Calu3 (cell line): ENCODE measurements around the gene ARTN. TPM values are rescaled to one million over a fixed set of nuclear protein-coding genes. Genes with fewer than 3 reads are reported as not detected.
A peak's percentile ranks its signal among the peaks of the same experiment; 100 is the strongest.

ENCODE experiments used
- BruUV-seq: library from RNA; stranded (reverse); fragments of 400-500 nt; replicated peaks from 2 replicates; lab custom pipeline; 2021; lab: Mats Ljungman, UMichigan
- CTCF ChIA-PET: fragments of 300-600 bp; sonication (Branson Sonifier 250); formaldehyde crosslinking; loops from one replicate; lab custom pipeline; 2022; ENCODE audit warnings: antibody characterized with exemption; lab: Charles Lee
- DNase-seq: peaks from one replicate; pipeline ENCODE4 v3.0.0; 2022
- H3K27ac Mint-ChIP-seq: one replicate; pipeline ENCODE4 v1.8.0; 2022; ENCODE audit warnings: mixed read lengths; ENCODE audit not compliant: unreplicated experiment
- H3K27me3 Mint-ChIP-seq: one replicate; pipeline ENCODE4 v1.8.0; 2022; ENCODE audit warnings: mixed read lengths; ENCODE audit not compliant: unreplicated experiment
- H3K36me3 Mint-ChIP-seq: one replicate; pipeline ENCODE4 v1.8.0; 2022; ENCODE audit warnings: mild to moderate bottlenecking, moderate library complexity, mixed read lengths; ENCODE audit not compliant: insufficient read depth, unreplicated experiment
- H3K4me1 Mint-ChIP-seq: one replicate; pipeline ENCODE4 v1.8.0; 2022; ENCODE audit warnings: mild to moderate bottlenecking, low read depth, mixed read lengths; ENCODE audit not compliant: unreplicated experiment
- H3K4me3 Mint-ChIP-seq: one replicate; pipeline ENCODE4 v1.8.0; 2022; ENCODE audit warnings: mild to moderate bottlenecking, low read depth, moderate library complexity, mixed read lengths; ENCODE audit not compliant: unreplicated experiment
- H3K9me3 Mint-ChIP-seq: one replicate; pipeline ENCODE4 v1.8.0; 2022; ENCODE audit warnings: low read depth, mixed read lengths; ENCODE audit not compliant: unreplicated experiment
- CTCF ChIP-seq: fragments of 200-600 bp; IDR thresholded peaks from one replicate; pipeline ENCODE4 v1.8.0; 2022; ENCODE audit warnings: antibody characterized with exemption; ENCODE audit not compliant: unreplicated experiment
- intact Hi-C: fragments of 100-400 bp; cut with micrococcal nuclease; formaldehyde crosslinking; loops from one replicate; pipeline ENCODE4 v1.10.0; 2022; ENCODE audit not compliant: unreplicated experiment
- total RNA-seq: library from RNA; stranded (reverse); gene quantifications from 2 replicates; pipeline ENCODE4 v1.2.3, GENCODE V29; 2022

ARTN gene
- total RNA-seq, 1 experiment from 2014 or later, result 1.4 TPM

- intact Hi-C loops, result no loop called here
- no peak for TF ChIP-seq CTCF
- BruUV-seq, result TSS peak; percentile 4
- Mint-ChIP-seq H3K4me1 (peaks cover 54% of the 10 kb centered on the region), H3K4me3 (peak overlapping the region; percentile 76), H3K9me3 (no peaks in the 10 kb centered on the region), H3K27me3 (no peaks in the 10 kb centered on the region), H3K27ac (peak overlapping the region; percentile 60), H3K36me3 (peaks cover 56% of the 10 kb centered on the region)
- CTCF ChIA-PET, result interaction anchor here (0.8 kb wide), 1 partner anchor 46 kb away, joined by 3 read pairs; no protein-coding TSS in a partner anchor
- peak; percentile 52 for DNase-seq
Observed at GRCh38 chr1:43979528-43980254, 46.1 kb downstream of the ARTN start.

DNA sequence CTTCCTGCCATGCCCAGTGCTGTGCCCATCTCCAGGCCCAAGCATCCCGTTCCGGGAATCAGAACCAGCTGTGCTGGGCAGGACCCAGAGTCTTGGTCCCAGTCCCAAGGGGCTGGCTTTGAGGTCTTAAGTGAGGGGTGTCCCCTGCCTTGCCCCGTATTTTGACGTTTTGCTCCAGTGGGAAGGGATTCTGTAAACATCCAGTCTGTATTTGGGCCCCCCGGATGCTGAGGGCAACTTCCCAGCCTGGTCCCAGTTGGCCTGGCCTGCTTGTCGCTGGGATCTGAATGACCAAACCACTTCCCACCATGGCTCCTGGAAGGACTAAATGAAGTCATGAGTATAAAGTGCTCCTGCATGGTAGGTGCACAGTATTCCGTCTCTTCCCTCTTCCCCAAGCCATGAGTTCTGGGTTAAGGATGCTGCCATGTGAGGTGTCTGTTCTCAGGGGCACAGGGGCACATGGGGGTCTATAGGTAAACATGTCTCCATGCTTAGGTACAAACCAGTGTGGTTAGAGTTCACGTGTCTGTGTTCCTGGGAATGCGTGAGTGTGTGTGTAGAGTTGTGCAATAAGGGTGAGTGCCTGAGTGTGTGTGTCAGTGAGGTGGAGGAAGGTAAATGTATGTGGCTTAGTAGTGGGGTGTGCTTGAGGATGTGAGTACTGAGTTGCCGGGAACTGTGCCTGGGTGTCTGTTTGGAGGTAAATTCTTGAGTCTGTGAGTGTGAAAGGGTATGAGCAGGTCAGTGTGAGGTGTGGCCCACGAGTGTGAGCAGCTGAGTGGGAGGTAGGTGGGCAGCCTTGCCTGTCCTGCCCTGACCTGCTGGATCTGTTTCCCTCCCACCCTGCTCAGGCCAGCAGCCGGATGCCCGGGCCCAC is 46.9 kb downstream of the ARTN start:
- peak overlapping the region; percentile 60 for H3K27ac Mint-ChIP-seq
- peaks cover 55% of the 10 kb centered on the region for H3K4me1 Mint-ChIP-seq
- CTCF ChIA-PET, result interaction anchor here (0.8 kb wide), 1 partner anchor 45 kb away, joined by 3 read pairs; no protein-coding TSS in a partner anchor
- peaks cover 48% of the 10 kb centered on the region for H3K36me3 Mint-ChIP-seq
- no peaks in the 10 kb centered on the region for H3K9me3 Mint-ChIP-seq
- no peaks in the 10 kb centered on the region for H3K27me3 Mint-ChIP-seq
- TF ChIP-seq CTCF, result no peak
- BruUV-seq, result no TSS peak
- peak overlapping the region; percentile 76 for H3K4me3 Mint-ChIP-seq
- intact Hi-C loops, result no loop called here
- no peak for DNase-seq

DNA sequence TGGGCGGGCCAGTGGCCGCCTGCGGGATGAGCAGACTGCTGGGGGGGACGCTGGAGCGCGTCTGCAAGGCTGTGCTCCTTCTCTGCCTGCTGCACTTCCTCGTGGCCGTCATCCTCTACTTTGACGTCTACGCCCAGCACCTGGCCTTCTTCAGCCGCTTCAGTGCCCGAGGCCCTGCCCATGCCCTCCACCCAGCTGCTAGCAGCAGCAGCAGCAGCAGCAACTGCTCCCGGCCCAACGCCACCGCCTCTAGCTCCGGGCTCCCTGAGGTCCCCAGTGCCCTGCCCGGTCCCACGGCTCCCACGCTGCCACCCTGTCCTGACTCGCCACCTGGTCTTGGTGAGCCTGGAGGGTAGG is 47.5 kb downstream of the ARTN start:
- no peak overlapping the region for H3K27ac Mint-ChIP-seq
- H3K4me1 Mint-ChIP-seq, result peaks cover 57% of the 10 kb centered on the region
- TF ChIP-seq CTCF, result no peak
- no TSS peak for BruUV-seq
- H3K4me3 Mint-ChIP-seq, result peak overlapping the region; percentile 76
- no peak for DNase-seq
- CTCF ChIA-PET, result no interaction called here
- peaks cover 42% of the 10 kb centered on the region for H3K36me3 Mint-ChIP-seq
- intact Hi-C loops, result no loop called here
- no peaks in the 10 kb centered on the region for H3K9me3 Mint-ChIP-seq
- no peaks in the 10 kb centered on the region for H3K27me3 Mint-ChIP-seq

DNA sequence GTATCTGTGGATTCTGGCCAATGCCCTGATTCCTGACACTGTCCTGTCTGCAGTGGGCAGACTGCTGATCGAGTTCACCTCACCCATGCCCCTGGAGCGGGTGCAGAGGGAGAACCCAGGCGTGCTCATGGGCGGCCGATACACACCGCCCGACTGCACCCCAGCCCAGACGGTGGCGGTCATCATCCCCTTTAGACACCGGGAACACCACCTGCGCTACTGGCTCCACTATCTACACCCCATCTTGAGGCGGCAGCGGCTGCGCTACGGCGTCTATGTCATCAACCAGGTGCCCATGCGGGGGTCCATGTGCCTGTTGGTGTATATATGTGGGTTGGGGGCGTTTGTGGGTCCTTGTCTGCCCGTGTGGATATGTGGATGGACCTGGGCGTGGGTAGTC is 48.0 kb downstream of the ARTN start:
- intact Hi-C loops, result no loop called here
- no peak for TF ChIP-seq CTCF
- DNase-seq, result no peak
- H3K27me3 Mint-ChIP-seq, result no peaks in the 10 kb centered on the region
- H3K36me3 Mint-ChIP-seq, result peaks cover 37% of the 10 kb centered on the region
- peaks cover 57% of the 10 kb centered on the region for H3K4me1 Mint-ChIP-seq
- no peak overlapping the region for H3K4me3 Mint-ChIP-seq
- no peaks in the 10 kb centered on the region for H3K9me3 Mint-ChIP-seq
- CTCF ChIA-PET, result no interaction called here
- no peak overlapping the region for H3K27ac Mint-ChIP-seq
- BruUV-seq, result no TSS peak
